HG02759 (cell line): ENCODE data around the gene ARL6IP1.
"Not testable (repeated sequence)": the region's sequence is repeated elsewhere in the genome, so short reads cannot be mapped to it uniquely, and the experiment has no call there.

Experiments
- ATAC-seq: cut with Tn5 transposase; IDR thresholded peaks from one replicate; pipeline ENCODE4 v1.9.1; 2021; ENCODE audit warnings: mild to moderate bottlenecking, moderate library complexity; ENCODE audit not compliant: unreplicated experiment

Gene ARL6IP1

GRCh38 chr16:18800293-18800692 lies 1.1 kb downstream of the ARL6IP1 start:
- ATAC-seq, result no peak

GRCh38 chr16:18799500-18799899 lies 1.8 kb downstream of the ARL6IP1 start:
- ATAC-seq, result no peak

DNA sequence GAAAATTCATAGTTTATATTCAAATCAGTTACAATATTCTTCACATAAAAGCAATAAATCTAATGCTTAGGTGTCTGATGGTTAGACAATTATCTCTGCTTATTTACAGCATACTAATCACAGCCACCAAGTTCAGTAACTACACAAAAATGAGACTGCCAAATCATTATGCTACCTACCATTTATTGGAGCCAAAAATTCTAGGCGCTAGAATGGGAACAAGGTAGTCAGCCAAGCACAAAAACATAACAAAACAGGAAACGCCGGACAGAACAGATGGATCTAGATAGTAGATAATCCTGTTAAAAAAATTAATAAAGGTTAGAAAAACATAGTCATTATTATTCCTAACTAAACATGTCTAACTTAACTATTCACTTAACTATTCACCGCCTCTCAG lies 3.6 kb downstream of the ARL6IP1 start:
- ATAC-seq, result no peak

GRCh38 chr16:18796377-18796776 lies 5.0 kb downstream of the ARL6IP1 start:
- ATAC-seq, result no peak

DNA sequence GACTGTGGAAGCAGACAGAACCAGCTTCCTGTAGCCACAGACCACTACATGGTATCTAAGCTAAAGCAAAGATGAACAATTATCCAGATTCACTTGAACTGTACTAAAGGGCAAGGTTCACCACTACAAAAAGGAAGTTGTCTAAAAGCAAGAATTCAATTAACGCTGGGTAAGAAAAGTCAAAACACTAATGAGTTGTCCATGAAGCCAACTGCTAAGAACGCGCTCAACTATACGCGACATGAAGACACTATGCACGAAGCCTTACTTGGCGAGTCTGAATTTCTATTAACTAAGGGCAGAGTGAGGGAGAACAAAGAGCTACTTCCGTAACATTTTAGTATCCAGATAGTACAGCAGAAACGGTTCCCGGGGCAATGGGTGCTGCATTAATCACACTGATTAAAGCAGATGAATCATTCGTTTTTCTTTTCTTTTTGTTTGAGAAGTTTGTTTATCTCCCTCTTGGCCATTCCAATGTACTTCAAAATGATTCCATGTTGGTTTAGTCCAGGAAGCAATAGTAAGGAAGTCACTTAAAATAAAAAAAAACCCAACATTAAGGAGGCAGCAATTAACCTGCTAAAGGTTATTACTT lies 8.4 kb downstream of the ARL6IP1 start:
- ATAC-seq, result no peak

- peak; percentile 93 for ATAC-seq
These were observed 11.3 kb downstream of the ARL6IP1 start, which contains the start of gene RPS15A for GRCh38 chr16:18789850-18790706. TSS of gene RPS15A (minus strand) at chr16:18790334. CDS start at chr16:18789113, 1,221 bp downstream.

- ATAC-seq, result no peak
These were observed 11.9 kb downstream of the ARL6IP1 start for GRCh38 chr16:18789515-18789849.

DNA sequence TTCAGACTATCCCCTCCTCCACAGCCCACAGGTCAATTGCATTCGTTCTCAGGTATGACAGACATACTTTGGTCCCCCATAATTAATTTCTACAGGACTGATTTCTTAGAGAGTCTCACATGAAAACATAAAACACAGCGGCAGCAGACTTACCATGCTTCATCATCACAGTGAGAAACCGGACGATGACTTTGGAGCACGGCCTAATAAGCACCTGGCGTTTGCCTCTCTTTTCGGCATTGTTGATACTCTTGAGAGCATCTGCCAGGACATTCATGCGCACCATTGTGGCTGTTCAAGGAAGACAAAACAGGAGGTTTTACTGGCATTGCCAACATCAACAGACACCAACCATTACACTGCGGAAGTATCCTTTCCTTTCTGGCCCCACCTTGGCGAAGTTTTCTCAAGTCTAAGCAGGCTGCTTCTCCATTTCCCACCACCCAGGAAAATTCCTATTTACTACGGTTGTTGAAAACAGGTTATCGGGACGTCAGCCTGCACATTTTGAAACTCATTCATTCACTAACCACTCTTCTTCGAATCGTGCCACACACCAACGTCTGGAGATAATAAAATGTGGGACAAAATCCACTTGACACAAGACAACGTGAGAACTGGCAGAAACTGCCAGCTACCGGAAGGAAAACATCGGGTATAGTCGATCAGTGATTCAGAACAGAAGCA lies 12.4 kb downstream of the ARL6IP1 start:
- ATAC-seq, result no peak

DNA sequence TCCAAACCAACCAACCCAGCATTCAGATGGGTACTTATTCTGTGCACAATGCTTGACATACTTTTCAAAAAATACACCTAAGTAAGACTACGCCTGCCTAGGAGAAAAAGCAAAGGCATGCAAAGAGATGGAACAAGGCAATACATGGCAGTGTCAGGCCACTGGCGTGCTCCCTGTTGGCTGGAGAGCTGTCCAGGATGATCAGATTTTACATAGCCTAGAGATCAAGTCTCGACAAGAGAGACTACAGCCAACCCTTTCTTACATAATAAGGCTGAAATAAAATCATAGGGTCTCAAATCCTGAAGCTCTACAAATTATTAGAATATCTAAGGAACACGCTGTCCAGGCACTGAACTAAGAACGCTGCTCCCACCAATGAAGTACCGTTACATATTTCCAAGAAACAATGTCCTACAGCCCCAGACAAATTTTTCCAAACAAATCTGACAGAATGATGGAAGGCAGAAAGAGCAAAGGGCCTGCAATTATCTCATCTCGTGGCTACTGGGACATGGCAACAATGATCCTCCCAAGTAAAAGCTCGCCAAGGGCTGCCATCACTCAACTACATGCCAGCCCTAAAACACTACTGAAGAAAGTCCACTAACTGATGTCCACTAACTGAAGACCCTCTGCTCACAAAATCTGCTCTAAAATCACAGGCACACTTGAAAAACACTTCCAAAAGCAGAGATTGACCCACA lies 16.3 kb downstream of the ARL6IP1 start:
- no peak for ATAC-seq

DNA sequence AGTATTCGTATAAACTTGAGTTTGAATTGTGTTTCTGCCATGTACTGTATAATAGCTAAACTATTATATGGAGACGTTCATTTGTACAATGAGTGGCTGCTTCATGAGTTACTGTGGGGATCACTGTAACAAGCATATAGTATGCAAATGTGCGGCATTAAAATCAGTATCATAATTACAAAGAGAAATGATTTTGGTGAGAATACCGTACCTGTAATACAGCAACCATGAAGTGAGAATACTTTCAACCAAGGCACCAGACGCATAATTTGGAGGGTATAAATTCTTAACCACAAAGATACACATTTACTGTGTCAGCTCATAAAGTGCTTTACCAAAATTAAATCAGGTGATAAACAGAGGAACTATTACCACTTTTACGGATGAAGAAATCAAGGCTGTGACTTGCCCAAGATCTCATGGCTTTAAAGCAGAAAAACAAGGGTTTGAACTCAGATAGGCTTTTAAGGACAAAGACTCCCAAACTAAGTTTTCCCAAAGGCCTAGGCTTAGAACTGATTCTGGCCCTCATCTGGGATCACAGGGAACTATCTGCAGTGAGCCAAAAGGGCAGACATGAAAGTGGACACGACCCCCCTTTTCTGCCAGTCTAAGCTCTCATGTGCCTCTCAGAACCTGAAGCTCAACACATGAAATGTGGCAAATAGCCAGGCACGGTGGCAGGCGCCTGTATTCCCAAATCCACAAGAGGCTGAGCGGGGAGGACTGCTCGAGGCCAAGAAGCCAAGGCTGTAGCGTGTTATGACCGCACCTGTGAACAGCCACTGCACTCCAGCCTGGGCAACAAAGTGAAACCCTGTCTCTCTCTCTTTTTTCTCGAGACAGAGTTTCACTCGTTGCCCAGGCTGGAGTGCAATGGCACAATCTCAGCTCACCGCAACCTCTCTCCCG lies 17.7 kb downstream of the ARL6IP1 start:
- ATAC-seq, result no peak

- no peak for ATAC-seq
These were observed 18.5 kb downstream of the ARL6IP1 start for GRCh38 chr16:18782697-18783429.

GRCh38 chr16:18781232-18781631 lies 20.1 kb downstream of the ARL6IP1 start:
- ATAC-seq, result not testable (repeated sequence)

- not testable (repeated sequence) for ATAC-seq
These were observed 20.8 kb downstream of the ARL6IP1 start for GRCh38 chr16:18780460-18781026.

DNA sequence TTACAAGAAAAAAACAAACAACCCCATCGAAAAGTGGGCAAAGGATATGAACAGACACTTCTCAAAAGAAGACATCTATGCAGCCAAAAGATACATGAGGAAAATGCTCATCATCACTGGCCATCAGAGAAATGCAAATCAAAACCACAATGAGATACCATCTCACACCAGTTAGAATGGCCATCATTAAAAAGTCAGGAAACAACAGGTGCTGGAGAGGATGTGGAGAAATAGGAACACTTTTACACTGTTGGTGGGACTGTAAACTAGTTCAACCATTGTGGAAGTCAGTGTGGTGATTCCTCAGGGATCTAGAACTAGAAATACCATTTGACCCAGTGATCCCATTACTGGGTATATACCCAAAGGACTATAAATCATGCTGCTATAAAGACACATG lies 23.7 kb downstream of the ARL6IP1 start:
- ATAC-seq, result not testable (repeated sequence)

DNA sequence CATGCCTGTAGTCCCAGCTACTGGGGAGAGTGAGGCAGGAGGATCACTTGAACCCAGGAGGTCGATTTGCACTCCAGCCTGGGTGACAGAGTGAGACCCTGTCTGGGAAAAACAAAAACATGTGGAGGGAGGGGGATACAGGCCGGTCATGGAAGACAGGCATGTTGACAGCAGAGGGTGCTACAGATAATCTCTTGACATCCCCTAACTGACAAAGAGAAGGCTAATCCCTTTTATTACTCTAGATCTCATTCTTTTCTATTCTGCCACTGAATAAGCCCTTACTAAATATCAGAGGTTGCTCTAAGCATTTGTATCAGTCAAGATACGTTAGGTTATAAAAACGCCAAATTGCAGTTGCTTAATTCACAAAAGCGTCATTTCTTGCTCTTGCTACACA lies 25.0 kb downstream of the ARL6IP1 start:
- ATAC-seq, result not testable (repeated sequence)

DNA sequence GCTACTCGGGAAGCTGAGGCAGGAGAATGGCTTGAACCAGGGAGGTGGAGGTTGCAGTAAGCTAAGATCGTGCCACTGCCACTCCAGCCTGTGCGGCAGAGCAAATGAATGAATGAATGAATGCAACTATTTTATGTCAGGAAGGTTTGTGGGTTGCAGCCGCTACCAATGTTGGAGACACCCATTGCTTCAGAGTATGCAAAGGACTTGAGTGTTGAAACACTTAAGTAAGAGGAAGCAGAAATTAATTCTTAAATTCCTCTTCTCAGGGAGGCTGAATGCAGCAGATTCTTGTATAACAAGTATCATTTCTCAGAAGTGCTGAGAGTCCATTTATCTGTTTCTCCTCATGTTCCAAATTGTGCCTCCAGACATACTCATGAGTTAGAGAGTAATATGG lies 26.7 kb downstream of the ARL6IP1 start:
- ATAC-seq, result not testable (repeated sequence)

- not testable (repeated sequence) for ATAC-seq
These were observed 29.2 kb downstream of the ARL6IP1 start for GRCh38 chr16:18772171-18772570.

GRCh38 chr16:18770336-18770962 lies 30.9 kb downstream of the ARL6IP1 start:
- not testable (repeated sequence) for ATAC-seq

DNA sequence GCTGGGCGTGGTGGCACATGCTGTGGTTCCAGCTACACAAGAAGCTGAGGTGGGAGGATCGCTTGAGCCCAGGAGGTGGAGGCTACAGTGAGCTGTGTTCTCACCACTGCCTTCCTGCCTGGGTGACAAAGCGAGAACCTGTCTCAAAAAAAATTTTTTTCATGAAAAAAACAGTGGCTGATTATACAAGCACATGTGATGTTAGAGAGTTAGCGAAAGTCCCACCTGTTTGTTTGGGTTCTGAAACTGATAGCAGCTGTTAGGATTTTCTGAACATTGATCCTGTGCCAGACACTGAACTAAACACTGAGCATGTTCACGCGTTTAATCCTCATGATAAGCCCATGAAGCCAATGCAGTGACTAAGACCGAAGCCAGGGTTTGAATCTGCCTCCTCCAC lies 34.1 kb downstream of the ARL6IP1 start:
- ATAC-seq, result peak; percentile 62
